Measurements from ENCODE around the gene NOS1. TPM values are rescaled to one million over a fixed set of nuclear protein-coding genes. Genes with fewer than 3 reads are reported as not detected.
"Not testable (repeated sequence)": the region's sequence is repeated elsewhere in the genome, so short reads cannot be mapped to it uniquely, and the experiment has no call there.

Gene NOS1
- total RNA-seq, 1 donor from 2014 or later, result 0.48 TPM

DNA sequence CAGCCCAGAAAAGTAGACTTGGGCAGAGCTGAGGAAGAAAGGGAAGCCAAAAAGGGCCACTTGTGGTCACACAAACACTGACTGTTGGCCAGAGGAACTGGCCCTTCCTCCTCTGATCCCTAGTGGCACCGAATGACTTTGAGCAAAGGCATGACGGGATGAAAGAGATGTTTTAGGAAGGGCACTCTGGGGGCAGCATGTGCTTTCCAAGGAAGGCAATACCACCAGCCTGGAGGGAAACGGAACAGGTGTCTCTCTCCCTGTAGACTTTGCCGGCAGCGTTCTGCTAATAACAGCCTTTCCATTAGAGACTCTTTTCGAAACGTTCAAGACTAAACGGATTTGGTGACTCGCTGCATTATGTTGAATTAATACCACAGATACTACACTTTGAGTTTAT lies 158.9 kb downstream of the NOS1 start:
- Mint-ChIP-seq H3K4me3 (no peak overlapping the region), H3K27me3 (peaks cover 12% of the 10 kb centered on the region), H3K36me3 (no peaks in the 10 kb centered on the region), H3K27ac (no peak overlapping the region), H3K4me1 (ENCODE audit: unreplicated experiment) (no peaks in the 10 kb centered on the region), H3K9me3 (no peaks in the 10 kb centered on the region)
- TF ChIP-seq, protein P1, sequence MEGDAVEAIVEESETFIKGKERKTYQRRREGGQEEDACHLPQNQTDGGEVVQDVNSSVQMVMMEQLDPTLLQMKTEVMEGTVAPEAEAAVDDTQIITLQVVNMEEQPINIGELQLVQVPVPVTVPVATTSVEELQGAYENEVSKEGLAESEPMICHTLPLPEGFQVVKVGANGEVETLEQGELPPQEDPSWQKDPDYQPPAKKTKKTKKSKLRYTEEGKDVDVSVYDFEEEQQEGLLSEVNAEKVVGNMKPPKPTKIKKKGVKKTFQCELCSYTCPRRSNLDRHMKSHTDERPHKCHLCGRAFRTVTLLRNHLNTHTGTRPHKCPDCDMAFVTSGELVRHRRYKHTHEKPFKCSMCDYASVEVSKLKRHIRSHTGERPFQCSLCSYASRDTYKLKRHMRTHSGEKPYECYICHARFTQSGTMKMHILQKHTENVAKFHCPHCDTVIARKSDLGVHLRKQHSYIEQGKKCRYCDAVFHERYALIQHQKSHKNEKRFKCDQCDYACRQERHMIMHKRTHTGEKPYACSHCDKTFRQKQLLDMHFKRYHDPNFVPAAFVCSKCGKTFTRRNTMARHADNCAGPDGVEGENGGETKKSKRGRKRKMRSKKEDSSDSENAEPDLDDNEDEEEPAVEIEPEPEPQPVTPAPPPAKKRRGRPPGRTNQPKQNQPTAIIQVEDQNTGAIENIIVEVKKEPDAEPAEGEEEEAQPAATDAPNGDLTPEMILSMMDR (conservative IDR thresholded peaks at IDR 0.05), result no peak
- no peak for DNase-seq (ENCODE audit: extremely low spot score, unreplicated experiment)

DNA sequence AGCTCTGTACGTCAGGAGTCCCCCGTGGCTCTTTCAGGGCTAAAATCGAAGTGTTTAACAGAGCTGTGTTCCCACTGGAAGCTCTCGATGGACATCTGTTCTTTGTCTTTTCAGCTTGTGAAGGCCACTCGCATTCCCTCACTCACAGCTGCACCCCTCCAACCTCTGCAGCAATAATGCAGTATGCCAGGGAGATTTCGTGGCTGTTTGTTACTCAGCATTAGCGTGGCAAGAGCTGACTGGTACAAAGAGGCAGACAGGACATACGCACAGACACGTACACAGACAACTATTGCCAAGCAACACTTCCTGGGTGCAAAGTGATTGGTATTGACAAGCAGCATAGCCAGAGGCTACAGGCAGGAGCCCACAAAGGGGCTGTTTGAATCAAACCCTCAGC lies 159.4 kb downstream of the NOS1 start:
- no peak overlapping the region for H3K4me3 Mint-ChIP-seq
- no peak overlapping the region for H3K27ac Mint-ChIP-seq
- TF ChIP-seq, protein P1 (conservative IDR thresholded peaks at IDR 0.05), result no peak
- no peaks in the 10 kb centered on the region for H3K36me3 Mint-ChIP-seq
- H3K27me3 Mint-ChIP-seq, result peaks cover 10% of the 10 kb centered on the region
- H3K4me1 Mint-ChIP-seq (ENCODE audit: unreplicated experiment), result no peaks in the 10 kb centered on the region
- no peak for DNase-seq (ENCODE audit: extremely low spot score, unreplicated experiment)
- H3K9me3 Mint-ChIP-seq, result no peaks in the 10 kb centered on the region

DNA sequence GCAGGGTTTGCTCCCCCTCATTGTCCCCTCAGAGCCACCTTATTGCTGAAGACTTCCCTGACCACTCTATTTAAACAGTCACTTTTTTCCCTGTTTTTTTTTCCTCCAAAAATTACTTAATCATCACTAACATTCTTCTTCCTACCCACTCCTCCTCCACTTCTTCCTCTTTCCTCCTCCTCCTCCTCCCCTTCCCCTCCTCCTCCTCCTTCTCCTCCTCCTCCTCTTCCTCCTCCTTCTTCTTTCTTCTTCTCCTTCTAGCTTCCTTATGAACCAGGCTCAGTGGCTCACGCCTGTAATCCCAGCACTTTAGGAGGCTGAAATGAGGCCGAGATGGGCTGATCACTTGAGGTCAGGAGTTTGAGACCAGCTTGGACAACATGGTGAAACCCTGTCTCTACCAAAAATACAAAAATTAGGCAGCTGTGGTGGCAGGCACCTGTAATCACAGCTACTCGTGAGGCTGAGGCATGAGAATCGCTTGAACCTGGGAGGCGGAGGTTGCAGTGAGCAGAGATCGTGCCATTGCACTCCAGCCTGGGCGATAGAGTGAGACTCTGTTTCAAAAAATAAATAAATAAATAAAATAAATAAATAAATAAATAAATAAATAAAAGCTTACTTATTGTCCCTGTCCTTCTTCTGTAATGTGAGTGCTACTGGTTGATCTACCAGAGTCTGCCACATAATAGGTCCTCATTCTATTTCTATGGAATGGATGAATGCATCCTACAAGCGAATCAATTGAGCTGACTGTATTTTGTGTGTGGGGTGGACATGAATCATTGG lies 161.3 kb downstream of the NOS1 start:
- not testable (repeated sequence) for H3K27ac Mint-ChIP-seq; H3K27me3 Mint-ChIP-seq; H3K4me1 Mint-ChIP-seq (ENCODE audit: unreplicated experiment); H3K9me3 Mint-ChIP-seq; H3K4me3 Mint-ChIP-seq; H3K36me3 Mint-ChIP-seq; DNase-seq (ENCODE audit: extremely low spot score, unreplicated experiment)

DNA sequence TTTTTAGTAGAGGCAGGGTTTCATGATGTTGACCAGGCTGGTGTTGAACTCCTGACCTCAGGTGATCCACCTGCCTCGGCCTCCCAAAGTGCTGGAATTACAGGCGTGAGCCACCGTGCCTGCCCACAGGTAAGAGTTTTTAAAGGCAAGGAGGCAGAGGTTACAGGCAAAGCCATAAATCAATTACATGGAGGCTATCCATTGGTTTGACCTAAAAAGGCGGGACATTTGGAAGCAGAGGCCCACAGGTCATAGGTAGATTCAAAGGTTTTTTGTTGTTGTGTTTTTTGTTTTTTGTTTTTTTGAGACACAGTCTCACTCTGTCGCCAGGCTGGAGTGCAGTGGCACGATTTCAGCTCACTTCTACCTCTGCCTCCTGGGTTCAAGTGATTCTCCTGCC lies 165.1 kb downstream of the NOS1 start:
- H3K4me1 Mint-ChIP-seq (ENCODE audit: unreplicated experiment); H3K27ac Mint-ChIP-seq; H3K36me3 Mint-ChIP-seq; DNase-seq (ENCODE audit: extremely low spot score, unreplicated experiment); H3K27me3 Mint-ChIP-seq; H3K4me3 Mint-ChIP-seq; H3K9me3 Mint-ChIP-seq: not testable (repeated sequence)

DNA sequence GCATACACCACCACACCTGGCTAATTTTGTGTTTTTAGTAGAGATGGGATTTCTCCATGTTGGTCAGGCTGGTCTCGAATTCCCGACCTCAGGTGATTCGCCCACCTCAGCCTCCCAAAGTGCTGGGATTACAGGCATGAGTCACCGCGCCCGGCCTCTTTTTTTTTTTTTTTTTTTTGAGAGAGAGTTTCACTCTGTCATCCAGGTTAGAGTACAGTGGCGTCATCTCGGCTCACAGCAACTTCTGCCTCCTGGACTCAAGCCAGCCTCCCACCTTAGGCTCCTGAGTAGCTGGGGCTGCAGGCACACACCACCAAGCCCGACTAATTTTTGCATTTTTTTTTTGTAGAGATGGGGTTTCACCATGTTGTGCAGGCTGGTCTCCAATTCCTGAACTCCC lies 166.4 kb downstream of the NOS1 start:
- H3K4me3 Mint-ChIP-seq; H3K27ac Mint-ChIP-seq; H3K27me3 Mint-ChIP-seq; DNase-seq (ENCODE audit: extremely low spot score, unreplicated experiment); H3K36me3 Mint-ChIP-seq; H3K4me1 Mint-ChIP-seq (ENCODE audit: unreplicated experiment); H3K9me3 Mint-ChIP-seq: not testable (repeated sequence)

DNA sequence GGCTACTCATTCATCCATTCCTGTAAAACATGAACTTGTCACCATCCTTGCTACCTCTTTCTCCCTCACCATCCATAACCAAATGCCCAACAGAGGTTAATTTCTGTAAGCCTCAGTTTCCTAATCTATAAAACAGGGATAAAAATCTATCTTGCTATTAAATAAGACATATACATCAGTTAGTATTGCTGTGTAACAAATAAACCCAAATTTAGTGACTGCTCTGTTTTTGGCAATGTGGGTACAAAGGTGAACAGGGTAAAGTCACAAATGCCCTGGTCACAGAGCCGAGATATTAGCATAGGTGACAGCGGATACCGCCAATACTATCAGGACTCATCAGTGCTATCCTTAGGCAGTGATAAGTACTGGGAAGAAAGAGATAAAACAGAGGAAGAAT lies 167.5 kb downstream of the NOS1 start:
- H3K27ac Mint-ChIP-seq, result no peak overlapping the region
- H3K4me3 Mint-ChIP-seq, result no peak overlapping the region
- no peaks in the 10 kb centered on the region for H3K9me3 Mint-ChIP-seq
- peaks cover 10% of the 10 kb centered on the region for H3K4me1 Mint-ChIP-seq (ENCODE audit: unreplicated experiment)
- TF ChIP-seq, protein P1 (conservative IDR thresholded peaks at IDR 0.05), result no peak
- H3K36me3 Mint-ChIP-seq, result peaks cover 3% of the 10 kb centered on the region
- no peak for DNase-seq (ENCODE audit: extremely low spot score, unreplicated experiment)
- peaks cover 4% of the 10 kb centered on the region for H3K27me3 Mint-ChIP-seq

DNA sequence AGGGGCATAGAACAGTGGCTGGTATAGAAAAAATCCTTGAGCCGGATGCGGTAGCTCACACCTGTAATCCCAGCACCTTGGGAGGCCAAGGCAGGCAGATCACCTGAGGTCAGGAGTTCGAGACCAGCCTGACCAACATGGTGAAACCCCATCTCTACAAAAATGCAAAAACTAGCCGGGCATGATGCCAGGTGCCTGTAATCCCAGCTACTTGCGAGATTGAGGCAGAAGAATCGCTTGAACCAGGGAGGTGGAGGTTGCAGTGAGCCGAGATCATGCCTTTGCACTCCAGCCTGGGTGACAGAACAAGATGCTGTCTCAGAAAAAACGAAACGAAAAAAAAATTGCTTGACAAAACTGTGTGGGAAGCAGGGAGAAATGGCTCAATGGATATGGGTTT lies 168.8 kb downstream of the NOS1 start:
- H3K9me3 Mint-ChIP-seq, result not testable (repeated sequence)

DNA sequence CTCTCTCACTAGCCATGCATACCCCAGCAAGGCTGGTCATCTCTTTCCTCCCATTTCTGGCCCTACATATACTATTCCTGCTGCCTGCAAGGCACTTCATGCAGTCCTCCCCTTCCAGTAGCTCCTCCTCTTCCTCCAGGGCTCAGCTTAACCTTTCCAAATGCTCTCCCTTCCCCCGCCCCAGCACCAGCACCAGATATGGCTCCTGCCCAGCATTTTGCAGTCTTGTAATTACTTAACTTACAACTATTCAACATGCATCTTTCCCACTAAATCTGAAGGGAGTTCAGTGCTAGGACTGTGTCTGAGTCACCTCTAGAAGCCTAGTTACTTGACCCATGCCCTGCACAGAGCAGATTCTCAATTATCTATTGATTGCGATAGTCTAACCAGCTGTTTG lies 169.4 kb downstream of the NOS1 start:
- Mint-ChIP-seq H3K27me3 (peaks cover 4% of the 10 kb centered on the region), H3K36me3 (peaks cover 10% of the 10 kb centered on the region), H3K4me1 (ENCODE audit: unreplicated experiment) (peaks cover 21% of the 10 kb centered on the region), H3K4me3 (peak overlapping the region; percentile 74), H3K9me3 (no peaks in the 10 kb centered on the region), H3K27ac (peak overlapping the region; percentile 4)
- TF ChIP-seq, protein P1 (conservative IDR thresholded peaks at IDR 0.05), result no peak
- no peak for DNase-seq (ENCODE audit: extremely low spot score, unreplicated experiment)

More for the DNA sequence above, 168.8 kb downstream of the NOS1 start:
- not testable (repeated sequence) for H3K27me3 Mint-ChIP-seq; H3K27ac Mint-ChIP-seq; H3K36me3 Mint-ChIP-seq; DNase-seq (ENCODE audit: extremely low spot score, unreplicated experiment); H3K4me3 Mint-ChIP-seq
- H3K4me1 Mint-ChIP-seq (ENCODE audit: unreplicated experiment), result peaks cover 17% of the 10 kb centered on the region

All from type B pancreatic cell (in vitro differentiated cells).